Stimulated activated CD4-positive, alpha-beta T cell treated with anti-CD3 and anti-CD28 coated beads, TNF-alpha, amount 100 ng/mL, for 1 hour (primary cell): ENCODE data around the gene HK2.

ENCODE experiments used
- DNase-seq, 3 donors: peaks; one replicate each; pipeline ENCODE4 v3.0.0-alpha.2; 2020; ENCODE audit warnings: low read depth in 3 of 3, low spot score in 1 of 3

Gene HK2

DNA sequence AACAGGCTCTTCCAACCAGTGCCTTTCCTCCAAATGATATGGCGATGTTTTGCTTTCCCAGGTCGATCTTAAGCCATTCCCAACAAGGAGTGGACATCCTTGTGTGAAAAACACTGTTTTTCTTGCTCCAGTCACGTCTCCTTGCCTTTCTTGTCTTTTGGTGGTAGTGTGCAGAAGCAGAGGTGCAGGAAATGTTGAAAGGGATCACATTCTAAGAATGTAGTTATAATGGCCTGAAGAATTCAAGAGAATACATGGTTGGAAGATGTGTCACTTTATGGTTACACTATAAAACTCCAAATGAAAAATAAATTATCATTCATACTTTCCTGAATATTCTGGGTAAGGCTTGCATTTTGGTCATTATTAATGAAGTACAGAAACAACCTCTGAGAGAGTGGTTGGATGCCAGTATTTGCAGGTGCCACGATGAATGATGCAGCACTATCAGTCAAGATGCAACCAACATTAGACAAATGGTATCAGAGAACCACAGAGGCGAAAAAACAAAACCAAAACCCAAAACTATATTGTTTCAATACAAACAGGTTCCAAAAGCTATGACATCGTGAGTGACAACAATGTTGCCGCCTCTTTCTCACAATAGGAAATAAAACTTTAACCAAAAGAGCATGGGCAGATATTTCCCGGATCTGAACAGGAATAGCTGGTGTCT lies 97.0 kb downstream of the HK2 start:
- DNase-seq: no peak

DNA sequence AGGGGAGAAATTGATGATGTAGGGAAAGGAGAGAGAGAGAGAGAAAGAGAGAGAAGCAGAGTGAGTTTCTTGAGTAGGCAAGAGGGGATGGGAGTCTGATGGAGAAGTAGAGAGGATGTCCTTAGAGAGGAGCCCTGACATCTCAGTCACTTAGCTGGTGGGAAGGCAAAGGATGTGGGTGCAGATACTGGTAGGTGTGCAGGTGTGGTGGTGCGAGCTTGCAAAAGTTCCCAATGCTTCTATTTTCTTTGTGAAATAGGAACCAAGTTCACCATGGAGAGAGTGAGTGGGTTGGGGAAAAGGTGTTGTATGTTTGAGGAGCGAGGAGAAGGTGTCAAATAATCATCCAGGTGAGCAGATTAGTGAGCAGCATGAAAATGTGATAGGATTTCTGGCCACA lies 98.0 kb downstream of the HK2 start:
- DNase-seq: no peak

DNA sequence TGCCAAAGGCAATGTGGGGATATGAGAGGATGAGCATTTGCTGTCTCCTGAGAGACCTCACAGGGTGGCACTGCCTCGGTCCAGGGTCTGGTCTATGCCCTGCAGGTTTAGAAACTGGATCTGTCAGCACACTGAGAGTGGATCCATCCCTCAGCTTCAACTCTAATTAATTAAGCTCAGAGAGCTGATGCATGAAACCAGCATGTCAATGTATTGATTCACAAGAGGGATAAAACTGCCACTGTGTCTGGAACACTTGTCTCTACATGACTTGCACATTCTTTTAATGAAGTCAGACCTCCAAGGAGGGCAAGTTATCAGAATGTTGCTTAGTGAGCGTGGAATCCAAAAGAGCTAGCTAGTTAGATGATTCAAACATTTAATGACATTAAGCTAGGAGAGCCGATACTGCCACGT lies 102.1 kb downstream of the HK2 start:
- no peak for DNase-seq

DNA sequence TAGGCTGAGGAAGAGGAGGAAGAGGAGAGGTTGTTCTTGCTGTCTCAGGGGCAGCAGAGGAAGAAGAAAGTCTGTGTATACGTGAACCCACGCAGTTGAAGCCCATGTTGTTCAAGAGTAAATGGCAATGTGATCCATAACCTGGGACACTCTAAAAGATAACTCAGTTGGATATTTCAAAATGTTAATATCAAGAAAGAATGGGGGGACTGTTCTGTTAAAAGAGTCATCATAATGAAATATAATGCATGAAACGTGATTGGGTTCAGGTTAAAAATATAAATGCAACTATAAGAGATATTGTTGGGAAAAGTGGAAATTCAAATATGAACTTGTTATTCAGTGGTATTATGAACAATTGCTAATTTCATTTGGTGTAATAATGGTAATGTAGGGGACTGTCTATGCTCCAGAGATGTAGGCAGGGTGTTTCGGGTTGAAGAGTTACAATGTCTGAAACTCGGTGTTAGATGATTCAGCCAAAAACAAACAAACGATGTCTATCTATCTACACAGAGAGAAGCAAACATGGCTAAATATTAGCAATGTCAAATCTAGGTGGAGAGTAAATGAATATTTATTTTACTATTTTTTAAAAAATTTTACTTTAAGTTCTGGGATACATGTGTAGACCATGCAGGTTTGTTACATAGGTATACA lies 103.4 kb downstream of the HK2 start:
- no peak for DNase-seq

DNA sequence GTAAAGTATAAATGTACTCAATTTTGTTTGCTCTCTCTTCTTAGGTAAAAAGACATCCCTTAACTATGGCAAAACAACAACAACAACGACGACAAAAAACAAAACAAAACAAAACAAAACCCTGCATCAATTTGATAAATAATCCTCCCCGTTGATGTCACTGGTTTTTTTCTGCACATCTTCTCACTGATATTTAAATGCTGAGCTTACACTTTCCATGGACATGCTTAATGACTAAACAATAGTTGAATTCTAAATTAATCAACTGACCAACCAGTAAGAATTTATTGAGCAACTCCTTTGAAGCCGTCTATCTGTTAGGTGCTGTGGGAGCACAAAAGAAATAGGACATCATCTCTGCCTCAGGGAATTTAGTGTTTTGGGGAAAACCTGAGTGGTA lies 104.3 kb downstream of the HK2 start:
- DNase-seq: no peak

DNA sequence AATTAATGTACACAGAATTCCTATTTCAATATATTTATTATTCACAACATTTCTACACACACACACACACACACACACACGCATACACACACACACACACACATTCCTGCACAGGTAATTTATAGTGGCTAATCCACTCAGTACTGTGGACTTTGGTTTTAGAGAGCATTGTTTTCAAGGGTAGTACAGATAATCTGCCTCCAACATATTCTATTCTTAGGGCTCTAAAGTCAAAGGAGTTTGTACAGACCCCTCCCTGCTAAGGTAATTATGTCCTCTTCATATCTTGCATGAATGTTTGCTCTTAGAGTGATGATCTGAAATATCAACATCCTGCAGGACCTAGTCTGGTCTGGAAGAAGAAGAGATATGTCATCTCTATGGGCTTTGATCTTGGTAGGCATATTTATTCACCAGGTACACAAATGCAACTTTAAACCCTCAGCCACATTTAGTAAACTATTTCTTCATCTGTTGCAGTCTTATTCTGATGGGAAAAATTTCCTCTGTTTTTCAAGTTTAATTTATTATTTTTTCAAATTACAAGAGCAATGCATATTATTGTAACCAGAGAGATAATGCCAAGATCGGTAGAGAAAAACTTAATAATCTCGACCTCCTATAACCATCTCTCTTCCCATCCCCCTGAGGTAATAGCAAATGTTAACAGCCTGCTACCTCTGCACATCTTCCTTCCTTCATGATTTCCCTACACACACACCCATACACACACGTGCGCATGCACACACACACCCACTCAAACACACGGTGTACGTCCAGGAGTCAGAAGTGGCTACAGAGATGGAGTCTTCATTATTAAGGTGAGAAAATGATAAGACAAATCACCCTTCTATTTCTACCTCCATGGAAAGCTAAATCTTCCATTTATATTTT lies 106.2 kb downstream of the HK2 start:
- DNase-seq: no peak

DNA sequence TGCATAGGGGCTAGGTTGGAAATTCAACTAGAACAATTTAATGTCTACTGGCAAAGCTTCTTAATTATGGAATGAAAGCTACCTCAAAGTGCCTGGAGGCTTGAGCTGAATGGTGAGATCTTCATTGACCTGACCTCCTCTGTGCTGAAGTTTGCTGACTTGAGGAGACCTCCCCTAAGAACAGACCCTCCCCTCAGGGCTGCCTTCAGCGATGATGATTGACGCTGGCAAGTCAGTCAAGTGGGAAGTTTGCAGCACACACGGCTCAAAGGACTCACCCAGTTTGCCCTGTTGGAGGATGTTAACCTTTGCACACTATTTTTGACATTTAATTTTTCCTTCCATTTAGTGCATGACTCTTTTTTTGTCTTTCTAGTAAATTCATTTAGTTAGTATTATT lies 107.4 kb downstream of the HK2 start:
- DNase-seq: no peak

DNA sequence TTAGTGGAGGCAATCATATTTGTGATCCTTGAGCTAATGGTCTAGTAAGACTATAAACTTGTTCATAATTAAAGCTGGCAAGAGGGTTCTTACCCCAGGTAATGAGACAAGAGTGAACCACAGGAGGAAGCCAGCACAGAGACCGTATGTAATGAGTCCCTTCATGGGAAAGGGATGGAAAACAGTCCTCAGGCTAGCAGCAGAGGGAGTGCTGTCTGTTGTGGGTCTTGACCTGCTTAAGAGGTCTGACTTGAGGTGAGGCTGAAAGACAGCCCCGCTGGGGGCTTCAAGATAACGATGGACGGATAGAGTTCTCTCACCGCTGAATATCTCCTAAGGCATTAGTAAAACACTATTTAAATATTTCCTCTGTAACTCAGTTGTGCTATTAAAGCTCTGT lies 108.3 kb downstream of the HK2 start:
- DNase-seq: no peak
